K562 (cell line): ENCODE results near the gene MBD6. TPM values are rescaled to one million over a fixed set of nuclear protein-coding genes. Genes with fewer than 3 reads are reported as not detected.

Experiments used
- BCOR ChIP-seq: fragments of 450-650 bp; IDR thresholded peaks from 2 replicates; pipeline ENCODE4 v1.6.1; 2016
- BRD9 ChIP-seq: fragments of 450-650 bp; IDR thresholded peaks from 2 replicates; pipeline ENCODE4 v1.6.1; 2018; ENCODE audit warnings: low read depth; ENCODE audit not compliant: partially characterized antibody
- CCAR2 ChIP-seq: fragments of 200-400 bp; formaldehyde crosslinking; IDR thresholded peaks from 2 replicates; pipeline ENCODE4 v1.6.1; 2017; ENCODE audit warnings: mild to moderate bottlenecking, low read depth, low read length
- DPF2 ChIP-seq: fragments of 450-650 bp; IDR thresholded peaks from 2 replicates; pipeline ENCODE4 v1.6.1; 2016
- GATAD2A ChIP-seq: fragments of 450-650 bp; IDR thresholded peaks from 2 replicates; pipeline ENCODE4 v1.6.1; 2017
- GATAD2B ChIP-seq: fragments of 450-650 bp; IDR thresholded peaks from 2 replicates; pipeline ENCODE4 v1.6.1; 2017; ENCODE audit warnings: mild to moderate bottlenecking, borderline replicate concordance
- HMGN3 ChIP-seq: IDR thresholded peaks from 2 replicates; pipeline ENCODE4 v1.6.1; 2011; ENCODE audit warnings: borderline replicate concordance, low read depth, mild to moderate bottlenecking, mixed read lengths, low read length; ENCODE audit not compliant: insufficient read length; ENCODE audit errors: extremely low read depth
- HOXB6 ChIP-seq: fragments of 250-450 bp; sonication (Bioruptor Pico); IDR thresholded peaks from 2 replicates; pipeline ENCODE4 v1.5.1; 2022; ENCODE audit warnings: mild to moderate bottlenecking, borderline replicate concordance
- JUN ChIP-seq, 2 experiments: sonication (generic) in 1 of 2; formaldehyde crosslinking in 1 of 2; IDR thresholded peaks; 2 replicates each; pipeline versions ENCODE4 v1.6.1 to v1.8.0; 2012 to 2022; ENCODE audit warnings: borderline replicate concordance in 2 of 2, mild to moderate bottlenecking in 2 of 2, improper control_type of control experiment in 1 of 2, low read depth in 1 of 2, low read length in 1 of 2, missing genetic modification reagents in 1 of 2
- KLF6 ChIP-seq: fragments of 250-450 bp; sonication (Bioruptor Pico); IDR thresholded peaks from 2 replicates; pipeline ENCODE4 v1.4.0; 2020; ENCODE audit warnings: mild to moderate bottlenecking, moderate library complexity, borderline replicate concordance
- POLR2B ChIP-seq: fragments of 450-650 bp; IDR thresholded peaks from 2 replicates; pipeline ENCODE4 v1.6.1; 2018; ENCODE audit warnings: low read depth; ENCODE audit not compliant: partially characterized antibody
- RFX7 ChIP-seq: fragments of 250-450 bp; sonication (Bioruptor Pico); IDR thresholded peaks from 2 replicates; pipeline ENCODE4 v1.5.1; 2021; ENCODE audit warnings: mild to moderate bottlenecking
- SMARCC2 ChIP-seq: fragments of 450-650 bp; IDR thresholded peaks from 2 replicates; pipeline ENCODE4 v1.6.1; 2017; ENCODE audit warnings: antibody characterized with exemption, moderate library complexity, mild to moderate bottlenecking, low read depth
- SRSF7 ChIP-seq: fragments of 200-400 bp; formaldehyde crosslinking; optimal IDR thresholded peaks from 2 replicates; pipeline ENCODE3; 2017; ENCODE audit warnings: mild to moderate bottlenecking, low read depth, low read length
- SRSF9 ChIP-seq: fragments of 200-400 bp; formaldehyde crosslinking; IDR thresholded peaks from 2 replicates; pipeline ENCODE4 v1.6.1; 2017; ENCODE audit warnings: low read depth, low read length, borderline replicate concordance
- TAL1 ChIP-seq: fragments of 450-650 bp; IDR thresholded peaks from 2 replicates; pipeline ENCODE4 v1.6.1; 2016; ENCODE audit warnings: mild to moderate bottlenecking
- ZNF224 ChIP-seq: sonication (generic); formaldehyde crosslinking; IDR thresholded peaks from 2 replicates; pipeline ENCODE4 v1.8.0; 2022; ENCODE audit warnings: mild to moderate bottlenecking, missing genetic modification reagents
- ZNF41 ChIP-seq: fragments of 250-450 bp; sonication (Bioruptor Pico); conservative IDR thresholded peaks from 2 replicates; pipeline ENCODE4 v1.4.0; 2020; ENCODE audit warnings: mild to moderate bottlenecking
- polyA plus RNA-seq, 8 experiments: library from polyadenylated mRNA; depleted of rRNA in 4 of 8; stranded (reverse) in 5 of 8; unstranded in 3 of 8; fragments of >200 nt; fragmentation: Nextera tagmentation in 2 of 8; fragmentation: Illumina TruSeq in 1 of 8; extraction: Ambion mirVana in 2 of 8; extraction: Trizol in 1 of 8; gene quantifications; 2 replicates each; pipeline versions ENCODE4 v1.2.1 to v1.2.3, GENCODE V29; 2011 to 2014; ENCODE audit warnings: inconsistent platforms in 1 of 8, missing spikeins in 1 of 8
- total RNA-seq, 7 experiments: library from RNA; depleted of rRNA in 6 of 7; stranded (reverse); fragments of >200 nt in 6 of 7; fragmentation: Illumina TruSeq in 2 of 7; extraction: Trizol in 2 of 7; gene quantifications; 2 replicates each; pipeline versions ENCODE4 v1.2.1 to v1.2.3, GENCODE V29; 2011 to 2021; ENCODE audit warnings: low replicate concordance in 1 of 7
- TF ChIP-seq, protein P1 (sequence below): sonication (generic); formaldehyde crosslinking; IDR thresholded peaks from 2 replicates; pipeline ENCODE4 v1.8.1; 2023; ENCODE audit warnings: mild to moderate bottlenecking, missing genetic modification reagents
- TF ChIP-seq, protein P2 (sequence below), 3 experiments: IDR thresholded peaks in 2 of 3; conservative IDR thresholded peaks in 1 of 3; 2 replicates each; pipeline ENCODE4 v1.5.1; 2011 to 2012; ENCODE audit warnings: low read length in 3 of 3, mild to moderate bottlenecking in 3 of 3, control low read depth in 2 of 3, improper control_type of control experiment in 1 of 3, inconsistent platforms in 1 of 3, low read depth in 1 of 3, mixed read lengths in 1 of 3, moderate library complexity in 1 of 3; ENCODE audit not compliant: insufficient read depth in 2 of 3
- TF ChIP-seq, protein P3 (sequence below): IDR thresholded peaks from 2 replicates; pipeline ENCODE4 v1.6.1; 2014; ENCODE audit warnings: antibody characterized with exemption
- TF ChIP-seq, protein P4 (sequence below): fragments of 450-650 bp; formaldehyde crosslinking; conservative IDR thresholded peaks from 2 replicates; pipeline ENCODE4 v1.4.0; 2022; ENCODE audit warnings: mild to moderate bottlenecking, missing genetic modification characterization

MBD6 gene
- total and polyA plus RNA-seq, 9 of the 15 experiments (the other 6 are each of a cell fraction or from before 2014, with no cell fraction given): 2.0 to 54.8 (median 3.8) TPM

DNA sequence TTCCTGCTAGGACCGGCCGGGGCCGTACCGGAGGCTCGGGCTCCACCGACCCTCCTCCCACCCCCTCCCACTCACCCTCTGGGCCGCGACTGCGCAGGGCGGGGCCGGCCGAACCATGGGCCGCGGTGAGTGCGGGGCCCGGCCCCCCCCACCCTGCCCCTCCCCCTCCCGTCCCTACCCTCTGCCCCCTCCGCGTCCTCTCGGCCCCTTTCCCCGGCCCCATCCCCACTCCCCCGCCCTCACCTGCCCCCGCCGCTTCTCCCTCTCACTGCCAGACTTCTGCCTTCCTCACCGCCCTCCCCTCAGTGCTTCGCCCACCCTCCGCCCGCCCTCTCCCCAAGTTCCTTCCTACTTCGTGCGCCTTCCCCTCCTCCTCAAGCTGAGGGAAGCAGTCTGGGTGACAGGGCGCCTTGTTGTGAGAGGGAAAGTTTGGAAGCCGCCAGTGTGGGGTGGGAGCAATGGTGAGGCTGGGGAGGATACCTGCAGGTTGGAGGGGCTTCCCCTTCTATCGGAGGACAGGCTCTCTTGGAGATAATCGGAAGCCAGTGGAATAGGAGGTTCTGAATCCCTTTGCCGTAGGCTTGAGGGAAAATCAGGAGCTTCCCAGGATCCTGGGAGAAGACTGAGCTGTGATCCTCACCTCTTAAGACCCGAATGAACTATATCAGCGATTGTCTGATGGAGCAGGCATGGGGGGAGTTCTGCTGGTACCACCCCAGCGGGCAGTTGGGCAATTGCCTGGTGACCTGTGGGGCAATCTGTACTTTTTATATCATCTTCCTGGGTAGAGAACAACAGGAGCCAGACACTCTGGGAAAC lies 472 bp downstream of the MBD6 start (continued):
- TF ChIP-seq ZNF224 (CRISPR knock-in tag): no peak
- TF ChIP-seq BRD9: no peak
- peak; percentile 67 for TF ChIP-seq POLR2B
- TF ChIP-seq, protein P1, sequence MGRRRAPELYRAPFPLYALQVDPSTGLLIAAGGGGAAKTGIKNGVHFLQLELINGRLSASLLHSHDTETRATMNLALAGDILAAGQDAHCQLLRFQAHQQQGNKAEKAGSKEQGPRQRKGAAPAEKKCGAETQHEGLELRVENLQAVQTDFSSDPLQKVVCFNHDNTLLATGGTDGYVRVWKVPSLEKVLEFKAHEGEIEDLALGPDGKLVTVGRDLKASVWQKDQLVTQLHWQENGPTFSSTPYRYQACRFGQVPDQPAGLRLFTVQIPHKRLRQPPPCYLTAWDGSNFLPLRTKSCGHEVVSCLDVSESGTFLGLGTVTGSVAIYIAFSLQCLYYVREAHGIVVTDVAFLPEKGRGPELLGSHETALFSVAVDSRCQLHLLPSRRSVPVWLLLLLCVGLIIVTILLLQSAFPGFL (CRISPR knock-in tag): no peak
- TF ChIP-seq RFX7 (CRISPR knock-in tag): no peak
- TF ChIP-seq, protein P2, sequence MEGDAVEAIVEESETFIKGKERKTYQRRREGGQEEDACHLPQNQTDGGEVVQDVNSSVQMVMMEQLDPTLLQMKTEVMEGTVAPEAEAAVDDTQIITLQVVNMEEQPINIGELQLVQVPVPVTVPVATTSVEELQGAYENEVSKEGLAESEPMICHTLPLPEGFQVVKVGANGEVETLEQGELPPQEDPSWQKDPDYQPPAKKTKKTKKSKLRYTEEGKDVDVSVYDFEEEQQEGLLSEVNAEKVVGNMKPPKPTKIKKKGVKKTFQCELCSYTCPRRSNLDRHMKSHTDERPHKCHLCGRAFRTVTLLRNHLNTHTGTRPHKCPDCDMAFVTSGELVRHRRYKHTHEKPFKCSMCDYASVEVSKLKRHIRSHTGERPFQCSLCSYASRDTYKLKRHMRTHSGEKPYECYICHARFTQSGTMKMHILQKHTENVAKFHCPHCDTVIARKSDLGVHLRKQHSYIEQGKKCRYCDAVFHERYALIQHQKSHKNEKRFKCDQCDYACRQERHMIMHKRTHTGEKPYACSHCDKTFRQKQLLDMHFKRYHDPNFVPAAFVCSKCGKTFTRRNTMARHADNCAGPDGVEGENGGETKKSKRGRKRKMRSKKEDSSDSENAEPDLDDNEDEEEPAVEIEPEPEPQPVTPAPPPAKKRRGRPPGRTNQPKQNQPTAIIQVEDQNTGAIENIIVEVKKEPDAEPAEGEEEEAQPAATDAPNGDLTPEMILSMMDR (IDR thresholded peaks at IDR 0.05 in 2 of 3, conservative IDR thresholded peaks at IDR 0.05 in 1 of 3; ENCODE audit: insufficient read depth in 2 of 3, low read depth in 1 of 3, low read length in 3 of 3): no peak
- TF ChIP-seq TAL1: no peak
- TF ChIP-seq DPF2: 0 out of 2 replicates have a peak, but pooled peaks have one; percentile 30
- TF ChIP-seq, protein P3, sequence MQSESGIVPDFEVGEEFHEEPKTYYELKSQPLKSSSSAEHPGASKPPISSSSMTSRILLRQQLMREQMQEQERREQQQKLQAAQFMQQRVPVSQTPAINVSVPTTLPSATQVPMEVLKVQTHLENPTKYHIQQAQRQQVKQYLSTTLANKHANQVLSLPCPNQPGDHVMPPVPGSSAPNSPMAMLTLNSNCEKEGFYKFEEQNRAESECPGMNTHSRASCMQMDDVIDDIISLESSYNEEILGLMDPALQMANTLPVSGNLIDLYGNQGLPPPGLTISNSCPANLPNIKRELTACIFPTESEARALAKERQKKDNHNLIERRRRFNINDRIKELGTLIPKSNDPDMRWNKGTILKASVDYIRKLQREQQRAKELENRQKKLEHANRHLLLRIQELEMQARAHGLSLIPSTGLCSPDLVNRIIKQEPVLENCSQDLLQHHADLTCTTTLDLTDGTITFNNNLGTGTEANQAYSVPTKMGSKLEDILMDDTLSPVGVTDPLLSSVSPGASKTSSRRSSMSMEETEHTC: no peak
- TF ChIP-seq KLF6 (CRISPR knock-in tag): no peak
- TF ChIP-seq SMARCC2: no peak
- TF ChIP-seq, protein P4, sequence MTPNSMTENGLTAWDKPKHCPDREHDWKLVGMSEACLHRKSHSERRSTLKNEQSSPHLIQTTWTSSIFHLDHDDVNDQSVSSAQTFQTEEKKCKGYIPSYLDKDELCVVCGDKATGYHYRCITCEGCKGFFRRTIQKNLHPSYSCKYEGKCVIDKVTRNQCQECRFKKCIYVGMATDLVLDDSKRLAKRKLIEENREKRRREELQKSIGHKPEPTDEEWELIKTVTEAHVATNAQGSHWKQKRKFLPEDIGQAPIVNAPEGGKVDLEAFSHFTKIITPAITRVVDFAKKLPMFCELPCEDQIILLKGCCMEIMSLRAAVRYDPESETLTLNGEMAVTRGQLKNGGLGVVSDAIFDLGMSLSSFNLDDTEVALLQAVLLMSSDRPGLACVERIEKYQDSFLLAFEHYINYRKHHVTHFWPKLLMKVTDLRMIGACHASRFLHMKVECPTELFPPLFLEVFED (CRISPR knock-in tag): no peak
- TF ChIP-seq SRSF7: no peak
- TF ChIP-seq HOXB6: no peak
- TF ChIP-seq HMGN3: peak; percentile 17
- TF ChIP-seq JUN (IDR thresholded peaks at IDR 0.05; ENCODE audit: borderline replicate concordance, low read depth, low read length): no peak
- TF ChIP-seq JUN (CRISPR knock-in tag; IDR thresholded peaks at IDR 0.05; ENCODE audit: borderline replicate concordance): no peak
- no peak for TF ChIP-seq GATAD2A
- TF ChIP-seq GATAD2B: no peak
- TF ChIP-seq ZNF41: no peak
- no peak for TF ChIP-seq BCOR
- no peak for TF ChIP-seq CCAR2
- TF ChIP-seq SRSF9: no peak
